Ramos (cell line): ENCODE results near the gene ZBTB33.

Source experiments
- in situ Hi-C: fragments of 300-500 bp; cut with MboI; formaldehyde crosslinking; loops from one replicate; pipeline ENCODE4 v1.14.3; 2022; ENCODE audit warnings: low sequenced_read_pairs; ENCODE audit not compliant: unreplicated experiment

Gene ZBTB33

GRCh38 chrX:120262859-120263708, 12.5 kb downstream of the ZBTB33 start:
- in situ Hi-C loops, result no loop called here

GRCh38 chrX:120264341-120264740, 13.7 kb downstream of the ZBTB33 start:
- in situ Hi-C loops, result no loop called here

DNA sequence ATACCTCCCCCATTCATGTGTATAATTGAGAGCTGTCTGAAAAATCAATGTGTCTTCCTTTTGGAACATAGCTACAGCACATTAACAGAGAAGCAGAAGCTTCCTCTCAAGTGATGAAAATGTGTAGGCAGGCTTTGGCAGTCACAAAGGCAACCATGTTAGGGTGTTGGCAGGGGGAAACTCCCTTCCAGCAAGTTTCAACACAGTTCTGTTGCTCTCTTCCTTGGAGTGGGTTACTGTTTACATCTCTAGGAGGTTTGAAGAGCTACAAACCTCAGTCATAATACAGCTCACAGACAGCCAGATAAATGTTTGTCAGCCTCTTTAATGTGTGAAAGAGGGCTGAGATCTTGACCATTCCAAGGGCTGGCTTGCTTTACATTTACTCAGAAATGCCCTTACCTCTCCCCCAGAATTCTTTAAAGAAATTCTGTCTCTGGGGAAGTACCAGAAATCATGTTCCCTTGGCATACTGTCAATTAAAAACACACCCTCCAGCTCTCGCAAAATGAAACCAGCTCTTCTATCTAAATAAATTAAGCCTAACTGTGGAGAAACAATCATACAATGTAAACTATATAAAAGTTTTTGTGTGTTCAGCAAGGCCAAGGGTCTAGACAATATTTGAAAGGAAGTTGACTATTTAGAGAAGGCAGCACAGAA, 18.9 kb downstream of the ZBTB33 start:
- in situ Hi-C loops, result no loop called here

GRCh38 chrX:120270567-120270966, 20.0 kb downstream of the ZBTB33 start:
- in situ Hi-C loops, result no loop called here

DNA sequence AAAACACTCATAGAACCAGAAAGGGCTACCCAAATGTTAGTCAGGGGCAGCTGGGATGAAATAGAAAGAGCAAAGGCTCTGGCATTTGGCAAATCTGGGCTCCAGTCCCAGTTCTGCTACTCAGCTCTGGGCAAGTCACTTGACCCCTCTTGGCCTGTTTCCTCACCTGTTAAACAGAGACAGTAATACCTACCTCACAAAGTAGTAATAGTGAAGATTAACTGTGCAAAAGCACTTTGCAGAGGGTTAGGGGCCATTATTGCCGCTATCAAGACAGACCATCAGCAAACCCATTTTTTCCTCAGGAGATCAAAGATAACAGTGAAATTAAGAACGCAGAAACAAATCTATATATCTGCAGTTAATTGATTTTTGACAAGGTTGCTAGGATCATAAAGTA, 20.6 kb downstream of the ZBTB33 start:
- in situ Hi-C loops, result no loop called here

DNA sequence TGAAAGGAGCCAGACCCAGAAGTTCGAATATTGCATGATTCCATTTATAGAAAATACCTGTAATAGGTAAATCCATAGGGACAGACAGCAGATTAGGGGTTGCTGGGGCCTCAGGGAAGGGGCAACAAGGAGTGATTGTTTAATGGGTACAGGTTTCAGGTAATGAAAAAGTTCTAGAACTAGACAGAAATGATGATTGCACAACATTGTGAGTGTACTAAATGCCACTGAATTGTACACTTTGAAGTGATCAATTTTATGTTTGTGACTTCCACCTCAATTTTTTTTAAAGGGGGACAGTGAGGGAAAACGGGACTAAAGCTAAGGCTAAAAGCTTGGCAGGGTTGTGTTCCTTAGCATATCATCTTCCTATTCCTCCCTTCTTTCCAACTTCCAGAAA, 23.5 kb downstream of the ZBTB33 start:
- in situ Hi-C loops, result no loop called here

- in situ Hi-C loops, result no loop called here
Observed at GRCh38 chrX:120274958-120275357, 24.3 kb downstream of the ZBTB33 start.

- in situ Hi-C loops, result no loop called here
Observed at GRCh38 chrX:120281021-120281624, 30.5 kb downstream of the ZBTB33 start.

- in situ Hi-C loops, result no loop called here
Observed at GRCh38 chrX:120281761-120282160, 31.1 kb downstream of the ZBTB33 start.

DNA sequence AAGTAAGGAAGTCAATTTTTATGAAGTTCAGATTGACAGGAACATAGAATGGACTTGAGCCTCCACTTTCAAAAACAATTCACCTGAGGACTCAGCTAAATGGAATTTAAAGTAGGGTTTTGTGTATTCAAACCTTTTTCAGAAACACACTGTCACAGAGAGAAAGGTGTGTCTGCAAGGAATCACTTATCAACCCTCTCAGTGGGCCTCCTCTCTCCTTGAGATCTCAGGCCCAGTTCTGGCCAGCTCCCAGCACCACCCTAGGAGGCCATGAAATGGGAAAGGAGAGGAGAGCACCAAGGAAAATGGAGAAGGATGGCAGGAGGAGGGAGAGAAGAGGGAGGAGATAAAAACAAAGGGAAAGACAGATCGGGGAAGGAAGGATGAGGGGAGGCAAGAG, 32.1 kb downstream of the ZBTB33 start:
- in situ Hi-C loops, result no loop called here

GRCh38 chrX:120286733-120287512, 36.3 kb downstream of the ZBTB33 start:
- in situ Hi-C loops, result no loop called here

GRCh38 chrX:120287513-120288112, 37.0 kb downstream of the ZBTB33 start:
- in situ Hi-C loops, result no loop called here

DNA sequence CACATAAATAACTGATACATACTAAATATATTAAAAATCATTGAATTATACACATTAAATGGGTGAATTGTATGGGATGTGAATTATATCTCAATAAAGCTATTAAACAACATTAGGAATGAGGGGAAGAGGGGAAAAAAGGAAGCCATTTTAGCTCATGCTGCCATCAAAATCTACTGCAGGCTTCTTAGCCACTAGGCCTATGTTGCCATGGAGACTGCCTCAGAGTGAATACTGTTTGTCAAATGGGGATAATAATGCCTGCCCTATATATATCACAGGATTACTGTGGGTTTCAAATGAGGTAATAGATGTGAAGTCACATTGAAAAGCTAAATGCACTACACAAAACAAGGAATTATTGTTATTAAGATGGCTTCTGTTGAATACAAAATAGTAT, 39.5 kb downstream of the ZBTB33 start:
- in situ Hi-C loops, result no loop called here

DNA sequence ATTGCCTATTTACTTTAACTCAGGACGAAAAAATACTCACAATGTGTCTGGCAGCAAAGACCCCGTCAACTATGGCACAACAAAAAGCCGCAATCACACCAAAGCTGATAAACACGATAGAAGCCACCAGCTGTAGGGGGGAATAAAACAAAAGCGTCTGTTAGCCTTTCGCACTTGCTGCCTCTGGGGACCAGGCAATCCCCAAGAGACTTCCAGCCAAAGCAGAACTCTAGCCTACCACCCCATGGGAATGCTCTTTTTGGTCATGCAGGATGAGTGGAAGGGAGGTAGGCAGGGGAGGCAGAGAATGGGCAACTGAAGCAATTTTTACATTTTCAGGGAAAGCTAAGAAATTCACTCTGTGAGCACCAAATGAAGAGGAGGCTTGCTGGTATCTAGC, 40.6 kb downstream of the ZBTB33 start:
- in situ Hi-C loops, result no loop called here

DNA sequence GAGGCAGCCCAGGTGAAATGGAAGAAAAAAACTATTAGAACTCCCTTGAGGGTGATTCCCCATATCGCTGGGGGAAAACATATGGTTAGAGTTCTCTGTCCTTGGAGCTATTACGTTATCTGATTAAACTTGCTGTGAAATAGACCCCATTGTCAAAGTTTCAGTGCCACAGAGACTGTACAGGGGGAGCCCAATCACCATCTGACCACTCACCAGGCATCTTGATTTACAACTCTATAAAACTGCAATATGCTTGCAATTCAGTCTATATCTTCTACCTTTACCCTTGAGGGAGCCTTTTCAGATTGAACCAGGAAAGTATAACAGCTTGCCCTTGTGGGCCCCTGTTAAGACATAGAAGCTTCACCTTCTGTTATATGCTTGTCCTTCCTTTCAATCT, 42.4 kb downstream of the ZBTB33 start:
- in situ Hi-C loops, result no loop called here

- in situ Hi-C loops, result no loop called here
Observed at GRCh38 chrX:120294651-120295050, 44.0 kb downstream of the ZBTB33 start.

DNA sequence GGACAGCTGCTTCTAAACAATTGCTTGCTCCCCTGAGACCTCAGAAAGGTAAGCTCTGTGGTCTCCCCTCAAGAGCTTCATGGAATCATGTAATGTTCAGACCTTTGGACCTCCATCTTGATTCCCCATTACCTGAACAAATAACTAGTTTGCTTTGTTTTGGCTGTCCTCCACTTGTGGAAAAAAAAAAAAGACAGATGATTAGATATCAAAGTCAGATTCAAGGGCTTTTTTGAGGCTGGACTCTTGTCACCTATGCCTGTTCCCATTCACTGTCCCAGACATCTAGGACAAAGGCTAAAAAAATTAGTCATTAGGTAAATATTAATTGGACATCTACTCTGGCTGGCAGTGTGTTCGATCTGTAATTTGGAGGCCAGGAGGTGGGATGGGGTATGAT, 47.3 kb downstream of the ZBTB33 start:
- in situ Hi-C loops, result no loop called here

DNA sequence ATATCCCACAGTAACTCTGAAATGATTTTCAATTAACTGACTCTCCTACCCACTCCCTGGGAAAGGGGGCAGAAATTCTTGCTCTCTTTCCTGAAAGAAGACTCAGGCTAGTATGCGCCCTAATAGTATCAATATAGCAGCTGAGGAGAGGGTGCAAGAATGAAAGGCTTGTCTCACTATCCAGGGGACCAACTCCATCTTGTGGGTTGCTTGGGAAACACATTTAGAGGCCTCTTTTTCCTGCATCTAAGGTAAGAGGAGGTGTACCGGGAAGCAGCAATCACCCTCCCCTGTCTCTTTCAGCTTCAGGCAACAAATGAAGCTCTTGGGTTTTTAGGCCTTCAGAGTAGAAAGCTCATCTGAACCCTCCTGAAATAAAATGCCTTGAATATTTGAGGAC, 49.3 kb downstream of the ZBTB33 start:
- in situ Hi-C loops, result no loop called here

DNA sequence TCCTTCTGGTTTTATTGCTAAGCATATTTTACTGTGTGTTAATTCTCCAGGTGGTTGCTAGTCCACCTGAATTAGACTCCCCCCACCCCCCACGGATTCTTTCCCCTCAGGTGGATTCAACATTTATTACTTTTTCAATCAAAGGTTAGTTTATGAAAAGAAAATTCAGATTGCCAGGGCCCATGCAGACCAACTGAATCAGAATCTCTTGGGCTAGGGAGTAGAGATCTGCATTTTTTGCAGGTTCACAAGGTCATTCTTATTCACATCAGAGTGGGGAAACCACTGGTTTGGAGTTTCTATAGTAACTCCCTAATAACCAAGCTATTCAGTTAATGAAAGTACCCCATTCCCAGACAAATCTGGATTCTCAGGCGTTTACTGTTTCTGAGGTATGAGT, 50.9 kb downstream of the ZBTB33 start:
- in situ Hi-C loops, result no loop called here

DNA sequence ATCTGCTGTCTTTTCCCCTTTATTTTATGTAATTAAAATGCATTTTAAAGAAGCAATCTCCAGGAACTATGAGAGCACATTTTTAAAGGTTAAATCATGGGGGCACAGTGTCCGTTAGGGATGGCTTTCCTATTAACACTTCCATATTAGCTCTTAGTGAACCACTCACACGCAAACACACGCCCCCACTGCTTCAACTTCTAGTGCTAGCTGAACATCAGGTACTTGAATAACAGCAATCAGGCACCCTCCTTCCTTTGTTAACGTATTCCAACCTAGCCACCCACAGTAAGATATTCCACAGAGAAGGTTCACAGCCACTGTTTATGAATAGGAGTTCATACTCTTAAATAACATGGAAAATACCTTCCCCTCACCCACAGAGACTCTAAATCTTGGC, 51.3 kb downstream of the ZBTB33 start:
- in situ Hi-C loops, result no loop called here
